Measurements from ENCODE around the gene TMC4. TPM values are rescaled to one million over a fixed set of nuclear protein-coding genes. Genes with fewer than 3 reads are reported as not detected.

Gene TMC4
- total RNA-seq, 3 donors from 2014 or later = 107 to 276 (median 178) TPM

GRCh38 chr19:54152267-54152666, 20.7 kb downstream of the TMC4 start:
- DNase-seq (no peak), ATAC-seq (no peak)
- intact Hi-C loops (cut with DNase I, micrococcal nuclease) = no loop called here
- Histone ChIP-seq H3K4me3 (no peak overlapping the region), H3K4me1 (ENCODE audit: low read depth) (no peaks in the 10 kb centered on the region), H3K9me3 (no peaks in the 10 kb centered on the region), H3K36me3 (ENCODE audit: low read depth) (peaks cover 20% of the 10 kb centered on the region)
- no peak for TF ChIP-seq CTCF (IDR thresholded peaks at IDR 0.05)

GRCh38 chr19:54151362-54152035, 21.5 kb downstream of the TMC4 start:
- no peak overlapping the region for H3K4me3 ChIP-seq
- intact Hi-C loops (cut with DNase I, micrococcal nuclease) = no loop called here
- H3K36me3 ChIP-seq (ENCODE audit: low read depth) = peaks cover 25% of the 10 kb centered on the region
- no peak for ATAC-seq
- no peaks in the 10 kb centered on the region for H3K9me3 ChIP-seq
- TF ChIP-seq CTCF (IDR thresholded peaks at IDR 0.05) = no peak
- no peak for DNase-seq
- H3K4me1 ChIP-seq (ENCODE audit: low read depth) = no peaks in the 10 kb centered on the region

GRCh38 chr19:54149021-54149812, 23.7 kb downstream of the TMC4 start:
- H3K9me3 ChIP-seq = no peaks in the 10 kb centered on the region
- intact Hi-C loops (cut with DNase I, micrococcal nuclease) = no loop called here
- DNase-seq (no peak), ATAC-seq (no peak)
- H3K36me3 ChIP-seq (ENCODE audit: low read depth) = peaks cover 23% of the 10 kb centered on the region
- no peak for TF ChIP-seq CTCF (IDR thresholded peaks at IDR 0.05)
- no peaks in the 10 kb centered on the region for H3K4me1 ChIP-seq (ENCODE audit: low read depth)
- H3K4me3 ChIP-seq = no peak overlapping the region

GRCh38 chr19:54148158-54148557, 24.8 kb downstream of the TMC4 start:
- Histone ChIP-seq H3K4me1 (ENCODE audit: low read depth) (no peaks in the 10 kb centered on the region), H3K4me3 (no peak overlapping the region), H3K36me3 (ENCODE audit: low read depth) (peaks cover 32% of the 10 kb centered on the region), H3K9me3 (no peaks in the 10 kb centered on the region)
- no peak for DNase-seq
- intact Hi-C loops (cut with DNase I, micrococcal nuclease) = no loop called here
- no peak for ATAC-seq
- TF ChIP-seq CTCF (IDR thresholded peaks at IDR 0.05) = no peak

- Histone ChIP-seq H3K4me1 (ENCODE audit: low read depth) (no peaks in the 10 kb centered on the region), H3K9me3 (no peaks in the 10 kb centered on the region), H3K4me3 (no peak overlapping the region), H3K36me3 (ENCODE audit: low read depth) (peaks cover 32% of the 10 kb centered on the region)
- TF ChIP-seq CTCF (IDR thresholded peaks at IDR 0.05) = no peak
- ATAC-seq (no peak), DNase-seq (no peak)
- intact Hi-C loops (cut with DNase I, micrococcal nuclease) = no loop called here
These were observed 25.3 kb downstream of the TMC4 start for GRCh38 chr19:54147676-54148075.
